K562 (cell line): ENCODE data around the gene NAA50. TPM values are rescaled to one million over a fixed set of nuclear protein-coding genes. Genes with fewer than 3 reads are reported as not detected.
A peak's percentile ranks its signal among the peaks of the same experiment; 100 is the strongest.

Experiments used
- ATF1 ChIP-seq, 2 experiments: fragments of 450-650 bp in 1 of 2; IDR thresholded peaks; 2 replicates each; pipeline ENCODE4 v1.6.1; 2016; ENCODE audit warnings: missing compliant biosample characterization in 1 of 2, missing genetic modification characterization in 1 of 2
- COPS2 ChIP-seq: fragments of 450-650 bp; conservative IDR thresholded peaks from 2 replicates; pipeline ENCODE4 v1.6.1; 2016; ENCODE audit warnings: mild to moderate bottlenecking, moderate library complexity
- EGR1 ChIP-seq: fragments of 450-650 bp; conservative IDR thresholded peaks from 2 replicates; pipeline ENCODE4 v1.6.1; 2017; ENCODE audit warnings: mild to moderate bottlenecking
- ELF1 ChIP-seq: fragments of 200-800 bp; sonication (Bioruptor generic); IDR thresholded peaks from 2 replicates; pipeline ENCODE4 v1.6.1; 2016; ENCODE audit warnings: missing genetic modification characterization, missing compliant biosample characterization
- KAT8 ChIP-seq: fragments of 450-650 bp; IDR thresholded peaks from 2 replicates; pipeline ENCODE4 v1.6.1; 2016; ENCODE audit warnings: low read depth, mild to moderate bottlenecking
- KDM5B ChIP-seq: fragments of 200-600 bp; sonication (generic); IDR thresholded peaks from 2 replicates; pipeline ENCODE4 v1.6.1; 2012; ENCODE audit warnings: low read depth, mild to moderate bottlenecking, moderate library complexity, low read length, control low read depth, inconsistent platforms; ENCODE audit not compliant: insufficient replicate concordance
- PATZ1 ChIP-seq: fragments of 250-450 bp; sonication (Bioruptor Pico); IDR thresholded peaks from 2 replicates; pipeline ENCODE4 v1.5.0; 2020; ENCODE audit warnings: mild to moderate bottlenecking, borderline replicate concordance
- POLR2A ChIP-seq: fragments of 450-650 bp; conservative IDR thresholded peaks from 2 replicates; pipeline ENCODE4 v1.6.1; 2016
- PPARD ChIP-seq: fragments of 250-450 bp; sonication (Bioruptor Pico); IDR thresholded peaks from 2 replicates; pipeline ENCODE4 v1.8.0; 2022; ENCODE audit warnings: inconsistent platforms, mild to moderate bottlenecking, moderate library complexity
- RBM39 ChIP-seq: fragments of 200-400 bp; formaldehyde crosslinking; optimal IDR thresholded peaks from 2 replicates; pipeline ENCODE3; 2018; ENCODE audit warnings: low read depth, low read length
- RFX5 ChIP-seq: IDR thresholded peaks from 2 replicates; pipeline ENCODE4 v1.6.1; 2011; ENCODE audit warnings: low read depth, mild to moderate bottlenecking, improper control_type of control experiment, low read length
- TBP ChIP-seq: optimal IDR thresholded peaks from 2 replicates; pipeline ENCODE3; 2011; ENCODE audit warnings: low read depth, low read length, improper control_type of control experiment
- TGIF2 ChIP-seq: sonication (generic); formaldehyde crosslinking; IDR thresholded peaks from 2 replicates; pipeline ENCODE4 v1.8.1; 2022; ENCODE audit warnings: mild to moderate bottlenecking, missing genetic modification reagents, moderate library complexity
- THRB ChIP-seq: fragments of 450-650 bp; formaldehyde crosslinking; conservative IDR thresholded peaks from 2 replicates; pipeline ENCODE4 v1.4.0; 2022; ENCODE audit warnings: mild to moderate bottlenecking, missing genetic modification characterization
- USF2 ChIP-seq: sonication (generic); formaldehyde crosslinking; IDR thresholded peaks from 2 replicates; pipeline ENCODE4 v1.5.0; 2020; ENCODE audit warnings: missing genetic modification reagents
- WHSC1 ChIP-seq: IDR thresholded peaks from one replicate; pipeline ENCODE4 v1.6.1; 2012; ENCODE audit warnings: low read length, control low read depth, inconsistent platforms
- ZFPM2 ChIP-seq: fragments of 250-450 bp; sonication (Bioruptor Pico); IDR thresholded peaks from 2 replicates; pipeline ENCODE4 v1.5.1; 2022; ENCODE audit warnings: mild to moderate bottlenecking
- ZNF3 ChIP-seq: fragments of 250-450 bp; sonication (Bioruptor Pico); IDR thresholded peaks from 2 replicates; pipeline ENCODE4 v1.5.0; 2021; ENCODE audit warnings: mild to moderate bottlenecking, moderate library complexity
- polyA plus RNA-seq, 8 experiments: library from polyadenylated mRNA; depleted of rRNA in 4 of 8; stranded (reverse) in 5 of 8; unstranded in 3 of 8; fragments of >200 nt; fragmentation: Nextera tagmentation in 2 of 8; fragmentation: Illumina TruSeq in 1 of 8; extraction: Ambion mirVana in 2 of 8; extraction: Trizol in 1 of 8; gene quantifications; 2 replicates each; pipeline versions ENCODE4 v1.2.1 to v1.2.3, GENCODE V29; 2011 to 2014; ENCODE audit warnings: inconsistent platforms in 1 of 8, missing spikeins in 1 of 8
- total RNA-seq, 7 experiments: library from RNA; depleted of rRNA in 6 of 7; stranded (reverse); fragments of >200 nt in 6 of 7; fragmentation: Illumina TruSeq in 2 of 7; extraction: Trizol in 2 of 7; gene quantifications; 2 replicates each; pipeline versions ENCODE4 v1.2.1 to v1.2.3, GENCODE V29; 2011 to 2021; ENCODE audit warnings: low replicate concordance in 1 of 7
- TF ChIP-seq, protein P1 (sequence below): fragments of 450-650 bp; formaldehyde crosslinking; IDR thresholded peaks from 2 replicates; pipeline ENCODE4 v1.4.0; 2020; ENCODE audit warnings: mild to moderate bottlenecking, moderate library complexity
- TF ChIP-seq, protein P2 (sequence below): fragments of 450-650 bp; conservative IDR thresholded peaks from 2 replicates; pipeline ENCODE4 v1.6.1; 2016; ENCODE audit warnings: missing genetic modification characterization, low read depth, mild to moderate bottlenecking, missing compliant biosample characterization, moderate library complexity

The NAA50 gene
- total and polyA plus RNA-seq, 9 of the 15 experiments (the other 6 are each of a cell fraction or from before 2014, with no cell fraction given) = 40.0 to 301 (median 112) TPM

- TF ChIP-seq PPARD (CRISPR knock-in tag) (no peak), ATF1 (CRISPR knock-in tag; IDR thresholded peaks at IDR 0.05) (no peak), ATF1 (tag; IDR thresholded peaks at IDR 0.05) (peak; percentile 85), TGIF2 (CRISPR knock-in tag) (no peak), ZNF3 (CRISPR knock-in tag) (no peak), TBP (peak; percentile 11), RFX5 (no peak), ELF1 (tag) (peak; percentile 36; the same call in 1 of the 2 replicates), EGR1 (no peak), KDM5B (peak; percentile 46), PATZ1 (no peak), RBM39 (no peak), USF2 (CRISPR knock-in tag) (peak; percentile 71), ZFPM2 (CRISPR knock-in tag) (no peak), POLR2A (peak; percentile 65), THRB (CRISPR knock-in tag) (no peak), COPS2 (no peak), KAT8 (no peak), WHSC1 (no peak)
- TF ChIP-seq, protein P1, sequence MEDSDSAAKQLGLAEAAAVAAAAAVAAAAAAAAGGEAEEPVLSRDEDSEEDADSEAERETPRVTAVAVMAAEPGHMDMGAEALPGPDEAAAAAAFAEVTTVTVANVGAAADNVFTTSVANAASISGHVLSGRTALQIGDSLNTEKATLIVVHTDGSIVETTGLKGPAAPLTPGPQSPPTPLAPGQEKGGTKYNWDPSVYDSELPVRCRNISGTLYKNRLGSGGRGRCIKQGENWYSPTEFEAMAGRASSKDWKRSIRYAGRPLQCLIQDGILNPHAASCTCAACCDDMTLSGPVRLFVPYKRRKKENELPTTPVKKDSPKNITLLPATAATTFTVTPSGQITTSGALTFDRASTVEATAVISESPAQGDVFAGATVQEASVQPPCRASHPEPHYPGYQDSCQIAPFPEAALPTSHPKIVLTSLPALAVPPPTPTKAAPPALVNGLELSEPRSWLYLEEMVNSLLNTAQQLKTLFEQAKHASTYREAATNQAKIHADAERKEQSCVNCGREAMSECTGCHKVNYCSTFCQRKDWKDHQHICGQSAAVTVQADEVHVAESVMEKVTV (CRISPR knock-in tag) = no peak
- TF ChIP-seq, protein P2, sequence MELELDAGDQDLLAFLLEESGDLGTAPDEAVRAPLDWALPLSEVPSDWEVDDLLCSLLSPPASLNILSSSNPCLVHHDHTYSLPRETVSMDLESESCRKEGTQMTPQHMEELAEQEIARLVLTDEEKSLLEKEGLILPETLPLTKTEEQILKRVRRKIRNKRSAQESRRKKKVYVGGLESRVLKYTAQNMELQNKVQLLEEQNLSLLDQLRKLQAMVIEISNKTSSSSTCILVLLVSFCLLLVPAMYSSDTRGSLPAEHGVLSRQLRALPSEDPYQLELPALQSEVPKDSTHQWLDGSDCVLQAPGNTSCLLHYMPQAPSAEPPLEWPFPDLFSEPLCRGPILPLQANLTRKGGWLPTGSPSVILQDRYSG = peak; percentile 76
These were observed 666 bp upstream of the NAA50 start, which contains the start of gene ATP6V1A (continued) for GRCh38 chr3:113746548-113747282.
